Fibroblast of lung (primary cell): Measurements from ENCODE around the gene KLHL14.

Experiments
- CTCF ChIP-seq, 2 donors: IDR thresholded peaks in 1 of 2; conservative IDR thresholded peaks in 1 of 2; 1 replicate in 1 of 2; 2 replicates in 1 of 2; pipeline ENCODE4 v1.5.1; 2011 to 2012; ENCODE audit warnings: low read length in 2 of 2, control low read depth in 1 of 2, inconsistent platforms in 1 of 2, low read depth in 1 of 2, mild to moderate bottlenecking in 1 of 2
- EZH2 ChIP-seq: IDR thresholded peaks from 2 replicates; pipeline ENCODE4 v1.5.1; 2012; ENCODE audit warnings: low read length, control low read depth, mild to moderate bottlenecking; ENCODE audit errors: missing control alignments

- TF ChIP-seq CTCF (conservative IDR thresholded peaks at IDR 0.05 in 1 of 2, IDR thresholded peaks at IDR 0.05 in 1 of 2; ENCODE audit: low read depth in 1 of 2, low read length in 2 of 2) (no peak), EZH2 (no peak)
Observed at GRCh38 chr18:32775628-32776027, 2.8 kb upstream of the KLHL14 start.
